GM20000 (cell line): ENCODE results near the gene CCDC18.

Source experiments
- DNase-seq: peaks from one replicate; pipeline ENCODE4 v3.0.0; 2012; ENCODE audit warnings: low spot score
- CTCF ChIP-seq: IDR thresholded peaks from 2 replicates; pipeline ENCODE4 v1.5.1; 2012; ENCODE audit warnings: mild to moderate bottlenecking, control low read depth; ENCODE audit errors: extremely low read depth, missing control alignments

CCDC18 gene

GRCh38 chr1:93180723-93181613, at the start of gene CCDC18:
Gene CCDC18 (plus strand): TSS chr1:93180724. CDS start chr1:93183362, 2,638 bp downstream.
- no peak for TF ChIP-seq CTCF
- DNase-seq = peak; percentile 65

- DNase-seq = no peak
- no peak for TF ChIP-seq CTCF
Measured at GRCh38 chr1:93132638-93133037, 47.9 kb upstream of the CCDC18 start.

GRCh38 chr1:93136445-93136844, 44.1 kb upstream of the CCDC18 start:
- no peak for TF ChIP-seq CTCF
- no peak for DNase-seq

- no peak for DNase-seq
- TF ChIP-seq CTCF = no peak
Measured at GRCh38 chr1:93137604-93138292, 42.8 kb upstream of the CCDC18 start.

- TF ChIP-seq CTCF = no peak
- DNase-seq = no peak
Measured at GRCh38 chr1:93140106-93140505, 40.4 kb upstream of the CCDC18 start.

GRCh38 chr1:93142161-93142560, 38.4 kb upstream of the CCDC18 start:
- DNase-seq = no peak
- no peak for TF ChIP-seq CTCF

- peak; percentile 11 for DNase-seq
- no peak for TF ChIP-seq CTCF
Measured at GRCh38 chr1:93143136-93143535, 37.4 kb upstream of the CCDC18 start.
